K562 (cell line): ENCODE data around the gene TENM4. TPM values are rescaled to one million over a fixed set of nuclear protein-coding genes. Genes with fewer than 3 reads are reported as not detected.

Source experiments
- ATAC-seq: fragments of 200-7000 bp; cut with Tn5 transposase; 3 replicates; pipeline ENCODE4 v1.9.1; 2020; ENCODE audit warnings: moderate library complexity
- BruUV-seq: library from RNA; stranded (reverse); fragments of 400-500 nt; replicated peaks from 2 replicates; lab custom pipeline; 2021; lab: Mats Ljungman, UMichigan
- CTCF ChIA-PET: fragments of 300-600 bp; formaldehyde crosslinking; extraction: SDS; loops from one replicate; lab custom pipeline; 2021; ENCODE audit warnings: low intra/inter-chr PET ratio; lab: Yijun Ruan, JAX
- POLR2A ChIA-PET: fragments of 300-600, 350-650 bp; sonication (Branson Sonifier 250); formaldehyde crosslinking; extraction: SDS; loops from one replicate; lab custom pipeline; 2021; ENCODE audit warnings: antibody characterized with exemption, inconsistent platforms; lab: Yijun Ruan, JAX
- DNase-seq, 4 experiments: peaks; one replicate each; pipeline versions ENCODE4 v3.0.0 to v3.0.0-alpha.2; 2011 to 2018; ENCODE audit warnings: low spot score in 3 of 4, mixed read lengths in 3 of 4; ENCODE audit errors: extremely low read depth in 1 of 4
- FAIRE-seq: peaks from 2 replicates; lab custom pipeline; 2011; peaks lifted over from hg19 to GRCh38; lab: Jason Lieb, UNC
- H2AFZ ChIP-seq: 2 replicates; pipeline ENCODE4 v1.6.0; 2011; ENCODE audit warnings: low read depth, low read length, control low read depth, inconsistent platforms
- H3K27ac ChIP-seq: fragments of 200-600 bp; 3 replicates; pipeline ENCODE4 v1.8.0; 2011; ENCODE audit warnings: low read depth, mild to moderate bottlenecking, control low read depth, inconsistent platforms, low read length, moderate library complexity, mixed read lengths; ENCODE audit errors: extremely low read depth
- H3K27me3 ChIP-seq, 2 experiments: fragments of 300-600 bp in 1 of 2; 2 replicates in 1 of 2; 3 replicates in 1 of 2; pipeline versions ENCODE4 v1.6.0 to v1.8.0; 2011; ENCODE audit warnings: inconsistent platforms in 2 of 2, low read length in 2 of 2, mild to moderate bottlenecking in 1 of 2, mixed read lengths in 1 of 2, moderate library complexity in 1 of 2; ENCODE audit not compliant: control insufficient read depth in 2 of 2, insufficient read depth in 2 of 2
- H3K36me3 ChIP-seq: fragments of 300-600 bp; 3 replicates; pipeline ENCODE4 v1.8.0; 2011; ENCODE audit warnings: mild to moderate bottlenecking, low read length, inconsistent platforms; ENCODE audit not compliant: control insufficient read depth, insufficient read depth
- H3K4me1 ChIP-seq, 2 experiments: fragments of 200-600 bp in 1 of 2; replicated peaks in 1 of 2; 2 replicates in 1 of 2; 3 replicates in 1 of 2; pipeline versions ENCODE4 v1.5.1 to v1.8.0; 2011; ENCODE audit warnings: inconsistent platforms in 2 of 2, low read length in 2 of 2, mild to moderate bottlenecking in 1 of 2, mixed read lengths in 1 of 2, moderate library complexity in 1 of 2; ENCODE audit not compliant: control insufficient read depth in 2 of 2, insufficient read depth in 2 of 2
- H3K4me2 ChIP-seq: 2 replicates; pipeline ENCODE4 v1.6.1; 2011; ENCODE audit warnings: low read length, control low read depth, inconsistent platforms, mixed read lengths; ENCODE audit not compliant: insufficient read depth
- H3K4me3 ChIP-seq: fragments of 200-600 bp; sonication (generic), shearing (Covaris generic); 2 replicates; pipeline ENCODE4 v1.5.1; 2016; ENCODE audit warnings: control low read depth, inconsistent platforms
- H3K79me2 ChIP-seq: fragments of 200-600 bp; 3 replicates; pipeline ENCODE4 v1.8.0; 2011; ENCODE audit warnings: low read length, inconsistent platforms; ENCODE audit not compliant: control insufficient read depth, insufficient read depth
- H3K9ac ChIP-seq, 2 experiments: 2 replicates each; pipeline versions ENCODE4 v1.6.0 to v1.6.1; 2011; ENCODE audit warnings: low read depth in 2 of 2, low read length in 2 of 2, control low read depth in 1 of 2, inconsistent platforms in 1 of 2, mild to moderate bottlenecking in 1 of 2, mixed read lengths in 1 of 2; ENCODE audit not compliant: insufficient read depth in 1 of 2
- H3K9me1 ChIP-seq: one replicate; pipeline ENCODE4 v1.6.0; 2011; ENCODE audit warnings: inconsistent platforms, mild to moderate bottlenecking, low read length, moderate library complexity; ENCODE audit not compliant: control insufficient read depth, insufficient read depth
- H3K9me3 ChIP-seq: replicated peaks from 2 replicates; pipeline ENCODE4 v1.5.1; 2011; ENCODE audit warnings: low read depth, low read length, inconsistent platforms; ENCODE audit not compliant: control insufficient read depth, insufficient read depth
- H4K20me1 ChIP-seq: replicated peaks from 2 replicates; pipeline ENCODE4 v1.6.1; 2011; ENCODE audit warnings: low read length, inconsistent platforms, mixed read lengths; ENCODE audit not compliant: control insufficient read depth, insufficient read depth
- E2F8 ChIP-seq: fragments of 450-650 bp; IDR thresholded peaks from 2 replicates; pipeline ENCODE4 v1.7.1; 2018; ENCODE audit warnings: mild to moderate bottlenecking, low read depth; ENCODE audit not compliant: partially characterized antibody
- FIP1L1 ChIP-seq: fragments of 200-400 bp; formaldehyde crosslinking; IDR thresholded peaks from 2 replicates; pipeline ENCODE4 v1.6.1; 2018; ENCODE audit warnings: mild to moderate bottlenecking, low read depth, low read length; ENCODE audit not compliant: poor library complexity, severe bottlenecking
- ZNF347 ChIP-seq: fragments of 450-650 bp; formaldehyde crosslinking; IDR thresholded peaks from 2 replicates; pipeline ENCODE4 v1.4.0; 2020; ENCODE audit warnings: low read depth, mild to moderate bottlenecking, moderate library complexity
- WGBS: fragments of 100-300 bp; shearing (Covaris generic); methylation state at CpG from one replicate; pipeline ENCODE4 v1.1.6; 2016; ENCODE audit warnings: low coverage, mixed read lengths; ENCODE audit not compliant: insufficient coverage; ENCODE audit errors: missing lambda C conversion rate; 5-methylcytosine and 5-hydroxymethylcytosine counted together
- in situ Hi-C: fragments of 300-500 bp; cut with MboI; formaldehyde crosslinking; loops from 4 replicates; pipeline ENCODE4 v1.15.0; 2018; ENCODE audit warnings: inconsistent platforms, mixed read lengths
- intact Hi-C: fragments of 100-400 bp; cut with micrococcal nuclease; formaldehyde crosslinking; loops from 2 replicates; pipeline ENCODE4 v1.14.2; 2022
- polyA plus RNA-seq, 8 experiments: library from polyadenylated mRNA; depleted of rRNA in 4 of 8; stranded (reverse) in 5 of 8; unstranded in 3 of 8; fragments of >200 nt; fragmentation: Nextera tagmentation in 2 of 8; fragmentation: Illumina TruSeq in 1 of 8; extraction: Ambion mirVana in 2 of 8; extraction: Trizol in 1 of 8; gene quantifications; 2 replicates each; pipeline versions ENCODE4 v1.2.1 to v1.2.3, GENCODE V29; 2011 to 2014; ENCODE audit warnings: inconsistent platforms in 1 of 8, missing spikeins in 1 of 8
- total RNA-seq, 7 experiments: library from RNA; depleted of rRNA in 6 of 7; stranded (reverse); fragments of >200 nt in 6 of 7; fragmentation: Illumina TruSeq in 2 of 7; extraction: Trizol in 2 of 7; gene quantifications; 2 replicates each; pipeline versions ENCODE4 v1.2.1 to v1.2.3, GENCODE V29; 2011 to 2021; ENCODE audit warnings: low replicate concordance in 1 of 7

Gene TENM4
- total and polyA plus RNA-seq, 9 of the 15 experiments (the other 6 are each of a cell fraction or from before 2014, with no cell fraction given): 0.16 TPM; not detected in 8

- Histone ChIP-seq H3K27ac (no peak overlapping the region), H3K79me2 (no peaks in the 10 kb centered on the region), H3K4me2 (no peak overlapping the region), H4K20me1 (no peaks in the 10 kb centered on the region)
- ATAC-seq: no peak
- DNase-seq: no peak
- CTCF ChIA-PET: no interaction called here
- intact Hi-C loops: no loop called here
- TF ChIP-seq ZNF347 (CRISPR knock-in tag) (no peak), FIP1L1 (no peak), E2F8 (no peak)
- TF ChIP-seq, all 486 proteins: peak for 0
- no peak for FAIRE-seq
- no peaks in the 10 kb centered on the region for H3K36me3 ChIP-seq
- H3K9ac ChIP-seq: no peak overlapping the region
- no peaks in the 10 kb centered on the region for H3K9me1 ChIP-seq
- H3K9me3 ChIP-seq: no peaks in the 10 kb centered on the region
- POLR2A ChIA-PET: no interaction called here
- in situ Hi-C loops: no loop called here
- WGBS: 0% methylated on average over 4 of the region's 4 CpGs
- no peaks in the 10 kb centered on the region for H3K27me3 ChIP-seq
- no peak overlapping the region for H2AFZ ChIP-seq
- H3K4me3 ChIP-seq: no peak overlapping the region
- H3K4me1 ChIP-seq: no peaks in the 10 kb centered on the region
- BruUV-seq: no TSS peak
Observed at GRCh38 chr11:79308429-79308828, 132.4 kb downstream of the TENM4 start.
